ENCODE measurements around the gene SNED1. TPM values are rescaled to one million over a fixed set of nuclear protein-coding genes. Genes with fewer than 3 reads are reported as not detected.

The SNED1 gene
- total and polyA plus RNA-seq, 2 experiments from 2014 or later, result 1.5 to 2.8 TPM

GRCh38 chr2:241007111-241007510 lies 8.7 kb downstream of the SNED1 start (continued):
- no peak for TF ChIP-seq ZNF462 (CRISPR knock-in tag; IDR thresholded peaks at IDR 0.05)
- no peak for TF ChIP-seq REST (IDR thresholded peaks at IDR 0.05; ENCODE audit: unreplicated experiment)
- no peak for TF ChIP-seq EZH2 (IDR thresholded peaks at IDR 0.05; ENCODE audit: low read depth, unreplicated experiment)
- TF ChIP-seq NANOG (IDR thresholded peaks at IDR 0.05; ENCODE audit: borderline replicate concordance), result no peak
- TF ChIP-seq STAT1 (IDR thresholded peaks at IDR 0.05; ENCODE audit: unreplicated experiment), result no peak
- TF ChIP-seq POLR2AphosphoS5 (IDR thresholded peaks at IDR 0.05; ENCODE audit: low read depth), result no peak

All from GM23338 (cell line).